GM23338 (cell line): ENCODE results near the gene CYBA. TPM values are rescaled to one million over a fixed set of nuclear protein-coding genes. Genes with fewer than 3 reads are reported as not detected.

ENCODE experiments used
- polyA plus RNA-seq: library from polyadenylated mRNA; unstranded; fragments of >200 nt; fragmentation: Nextera tagmentation; extraction: Ambion mirVana; gene quantifications from 2 replicates; pipeline ENCODE4 v1.2.1, GENCODE V29; 2016
- total RNA-seq: library from RNA; depleted of rRNA; stranded (reverse); fragments of >200 nt; shearing (Covaris generic); gene quantifications from 2 replicates; pipeline ENCODE4 v1.2.3, GENCODE V29; 2014; rRNA removed

The CYBA gene
- total and polyA plus RNA-seq, 2 experiments from 2014 or later = 275 to 281 TPM

Other genes with a start within 250 kb of the CYBA start
- 2.2 and 2.4 TPM in 2 replicates for gene ZFPM1, start 197.8 kb downstream of the CYBA start, total RNA-seq
- gene ZFPM1, start 197.8 kb downstream of the CYBA start, polyA plus RNA-seq = 0.53 and 0.61 TPM in 2 replicates
- gene ZC3H18, start 80.7 kb downstream of the CYBA start, total RNA-seq = 25.2 and 30.0 TPM in 2 replicates
- 40.1 and 40.7 TPM in 2 replicates for gene ZC3H18, start 80.7 kb downstream of the CYBA start, polyA plus RNA-seq
- gene IL17C, start 12.5 kb downstream of the CYBA start, total RNA-seq = 2.7 and 5.1 TPM in 2 replicates
- gene IL17C, start 12.5 kb downstream of the CYBA start, polyA plus RNA-seq = 2.3 and 3.9 TPM in 2 replicates
- 144 and 149 TPM in 2 replicates for gene MVD, start 12.0 kb upstream of the CYBA start, total RNA-seq
- 94.2 and 95.3 TPM in 2 replicates for gene MVD, start 12.0 kb upstream of the CYBA start, polyA plus RNA-seq
- 19.2 and 19.4 TPM in 2 replicates for gene SNAI3, start 35.5 kb upstream of the CYBA start, total RNA-seq
- gene SNAI3, start 35.5 kb upstream of the CYBA start, polyA plus RNA-seq = 10.0 and 10.3 TPM in 2 replicates
- gene RNF166, start 55.4 kb upstream of the CYBA start, total RNA-seq = 39.6 and 43.4 TPM in 2 replicates
- 24.9 and 27.8 TPM in 2 replicates for gene RNF166, start 55.4 kb upstream of the CYBA start, polyA plus RNA-seq
- 15.4 and 22.3 TPM in 2 replicates for gene CTU2, start 55.5 kb upstream of the CYBA start, total RNA-seq
- 25.7 and 33.6 TPM in 2 replicates for gene CTU2, start 55.5 kb upstream of the CYBA start, polyA plus RNA-seq
- gene PIEZO1, start 134.2 kb upstream of the CYBA start, total RNA-seq = 56.2 and 70.1 TPM in 2 replicates
- gene PIEZO1, start 134.2 kb upstream of the CYBA start, polyA plus RNA-seq = 29.6 and 30.4 TPM in 2 replicates
- 114 and 187 TPM in 2 replicates for gene CDT1, start 152.7 kb upstream of the CYBA start, total RNA-seq
- gene CDT1, start 152.7 kb upstream of the CYBA start, polyA plus RNA-seq = 32.6 and 36.1 TPM in 2 replicates
- 250 and 258 TPM in 2 replicates for gene APRT, start 160.9 kb upstream of the CYBA start, total RNA-seq
- gene APRT, start 160.9 kb upstream of the CYBA start, polyA plus RNA-seq = 522 and 536 TPM in 2 replicates
- gene GALNS, start 205.9 kb upstream of the CYBA start, total RNA-seq = 16.4 and 18.8 TPM in 2 replicates
- gene GALNS, start 205.9 kb upstream of the CYBA start, polyA plus RNA-seq = 9.7 TPM in 2 replicates
- 59.3 and 68.8 TPM in 2 replicates for gene TRAPPC2L, start 206.1 kb upstream of the CYBA start, total RNA-seq
- gene TRAPPC2L, start 206.1 kb upstream of the CYBA start, polyA plus RNA-seq = 167 and 171 TPM in 2 replicates
- gene PABPN1L, start 215.6 kb upstream of the CYBA start, total RNA-seq = not detected in 2 replicates
- not detected in 2 replicates for gene PABPN1L, start 215.6 kb upstream of the CYBA start, polyA plus RNA-seq